IMR-90 (cell line): Measurements from ENCODE around the gene ANKFY1. TPM values are rescaled to one million over a fixed set of nuclear protein-coding genes. Genes with fewer than 3 reads are reported as not detected.

Source experiments
- ATAC-seq: fragments of 200-7000 bp; cut with Tn5 transposase; 2 replicates; pipeline ENCODE4 v1.9.1; 2020; ENCODE audit warnings: low read depth, mild to moderate bottlenecking, moderate library complexity
- BruUV-seq: library from RNA; stranded (reverse); fragments of 400-500 nt; replicated peaks from 2 replicates; lab custom pipeline; 2021; lab: Mats Ljungman, UMichigan
- CTCF ChIA-PET: fragments of 300-600 bp; formaldehyde crosslinking; extraction: SDS; loops from one replicate; lab custom pipeline; 2021; ENCODE audit warnings: antibody characterized with exemption; lab: Yijun Ruan, JAX
- POLR2A ChIA-PET: fragments of 300-600 bp; sonication (Branson Sonifier 250); formaldehyde crosslinking; loops from one replicate; lab custom pipeline; 2022; ENCODE audit warnings: antibody characterized with exemption; ENCODE audit not compliant: unreplicated experiment; lab: Charles Lee
- DNase-seq: peaks from one replicate; pipeline ENCODE4 v3.0.0; 2013
- H2AFZ ChIP-seq: replicated peaks from 2 replicates; pipeline ENCODE3; 2013; ENCODE audit warnings: low read length, mild to moderate bottlenecking; ENCODE audit not compliant: poor library complexity
- H2AK5ac ChIP-seq: 2 replicates; pipeline ENCODE4 v1.6.1; 2013; ENCODE audit warnings: low read depth, low read length, inconsistent platforms
- H2AK9ac ChIP-seq: replicated peaks from 2 replicates; pipeline ENCODE3; 2013; ENCODE audit warnings: mild to moderate bottlenecking, low read depth, low read length, moderate library complexity; ENCODE audit not compliant: poor library complexity
- H2BK120ac ChIP-seq: 2 replicates; pipeline ENCODE4 v1.6.1; 2013; ENCODE audit warnings: low read depth, low read length, inconsistent platforms
- H2BK15ac ChIP-seq: 3 replicates; pipeline ENCODE4 v1.6.1; 2013; ENCODE audit warnings: low read depth, low read length, inconsistent platforms
- H2BK20ac ChIP-seq: 2 replicates; pipeline ENCODE4 v1.6.1; 2013; ENCODE audit warnings: low read depth, mild to moderate bottlenecking, inconsistent platforms, low read length, moderate library complexity
- H2BK5ac ChIP-seq: 2 replicates; pipeline ENCODE4 v1.6.1; 2013; ENCODE audit warnings: mild to moderate bottlenecking, low read depth, low read length, inconsistent platforms; ENCODE audit not compliant: poor library complexity, severe bottlenecking
- H3K14ac ChIP-seq: replicated peaks from 2 replicates; pipeline ENCODE4 v1.6.1; 2013; ENCODE audit warnings: low read depth, low read length, inconsistent platforms
- H3K18ac ChIP-seq: 2 replicates; pipeline ENCODE4 v1.6.1; 2013; ENCODE audit warnings: low read depth, low read length, control low read depth
- H3K23ac ChIP-seq: 2 replicates; pipeline ENCODE4 v1.6.1; 2013; ENCODE audit warnings: low read depth, low read length, inconsistent platforms
- H3K27ac ChIP-seq: 2 replicates; pipeline ENCODE4 v1.5.1; 2013; ENCODE audit warnings: mild to moderate bottlenecking, control low read depth, low read length; ENCODE audit not compliant: insufficient read depth
- H3K27me3 ChIP-seq: 2 replicates; pipeline ENCODE4 v1.6.1; 2013; ENCODE audit warnings: low read length; ENCODE audit not compliant: control insufficient read depth, insufficient read depth
- H3K36me3 ChIP-seq: 2 replicates; pipeline ENCODE4 v1.6.1; 2013; ENCODE audit warnings: low read length, mixed read lengths; ENCODE audit not compliant: control insufficient read depth, insufficient read depth
- H3K4ac ChIP-seq: 2 replicates; pipeline ENCODE4 v1.6.1; 2013; ENCODE audit warnings: low read depth, low read length, inconsistent platforms
- H3K4me1 ChIP-seq: 2 replicates; pipeline ENCODE4 v1.6.1; 2013; ENCODE audit warnings: low read length, mixed read lengths; ENCODE audit not compliant: control insufficient read depth, insufficient read depth
- H3K4me2 ChIP-seq: 2 replicates; pipeline ENCODE4 v1.6.1; 2013; ENCODE audit warnings: low read depth, mild to moderate bottlenecking, control low read depth, low read length, moderate library complexity
- H3K4me3 ChIP-seq: 2 replicates; pipeline ENCODE4 v1.5.1; 2013; ENCODE audit warnings: low read depth, mild to moderate bottlenecking, control low read depth, low read length, moderate library complexity; ENCODE audit not compliant: insufficient read depth
- H3K56ac ChIP-seq: 2 replicates; pipeline ENCODE4 v1.6.1; 2013; ENCODE audit warnings: low read length, inconsistent platforms; ENCODE audit not compliant: insufficient read depth; ENCODE audit errors: extremely low read depth
- H3K79me1 ChIP-seq, 2 experiments: 2 replicates each; pipeline ENCODE4 v1.6.1; 2013; ENCODE audit warnings: low read length in 2 of 2, inconsistent platforms in 1 of 2, low read depth in 1 of 2
- H3K9ac ChIP-seq: 2 replicates; pipeline ENCODE4 v1.6.1; 2013; ENCODE audit warnings: low read depth, low read length, control low read depth
- H3K9me1 ChIP-seq: 2 replicates; pipeline ENCODE4 v1.6.1; 2013; ENCODE audit warnings: low read length, inconsistent platforms; ENCODE audit not compliant: insufficient read depth
- H3K9me3 ChIP-seq: 2 replicates; pipeline ENCODE4 v1.6.1; 2013; ENCODE audit warnings: low read length; ENCODE audit not compliant: control insufficient read depth, insufficient read depth
- H4K20me1 ChIP-seq: 2 replicates; pipeline ENCODE4 v1.6.1; 2013; ENCODE audit warnings: low read length, inconsistent platforms; ENCODE audit not compliant: insufficient read depth
- H4K5ac ChIP-seq: 2 replicates; pipeline ENCODE4 v1.6.1; 2013; ENCODE audit warnings: mild to moderate bottlenecking, low read depth, low read length, control low read depth
- H4K8ac ChIP-seq, 2 experiments: 2 replicates each; pipeline ENCODE4 v1.6.1; 2013; ENCODE audit warnings: low read depth in 2 of 2, low read length in 2 of 2, control low read depth in 1 of 2, inconsistent platforms in 1 of 2
- H4K91ac ChIP-seq: 2 replicates; pipeline ENCODE4 v1.6.1; 2013; ENCODE audit warnings: low read depth, low read length, inconsistent platforms; ENCODE audit not compliant: insufficient read depth
- CEBPB ChIP-seq: IDR thresholded peaks from 2 replicates; pipeline ENCODE4 v1.6.1; 2012; ENCODE audit warnings: low read depth, low read length, improper control_type of control experiment
- CHD1 ChIP-seq: IDR thresholded peaks from 2 replicates; pipeline ENCODE4 v1.6.1; 2012; ENCODE audit warnings: low read depth, low read length, improper control_type of control experiment
- CTCF ChIP-seq: conservative IDR thresholded peaks from 2 replicates; pipeline ENCODE4 v1.5.1; 2012; ENCODE audit warnings: mild to moderate bottlenecking, low read depth, low read length, improper control_type of control experiment
- ELK1 ChIP-seq: fragments of 150-350 bp; IDR thresholded peaks from 2 replicates; pipeline ENCODE4 v1.6.1; 2016; ENCODE audit warnings: low read depth, mild to moderate bottlenecking, low read length, moderate library complexity, borderline replicate concordance
- FOS ChIP-seq: fragments of 150-350 bp; IDR thresholded peaks from 2 replicates; pipeline ENCODE4 v1.6.1; 2016; ENCODE audit warnings: low read depth, low read length
- MAFK ChIP-seq: IDR thresholded peaks from 2 replicates; pipeline ENCODE4 v1.6.1; 2012; ENCODE audit warnings: low read depth, low read length, improper control_type of control experiment
- MXI1 ChIP-seq: IDR thresholded peaks from 2 replicates; pipeline ENCODE4 v1.6.1; 2012; ENCODE audit warnings: low read depth, mild to moderate bottlenecking, low read length, moderate library complexity, borderline replicate concordance
- NFE2L2 ChIP-seq: fragments of 150-350 bp; IDR thresholded peaks from 2 replicates; pipeline ENCODE4 v1.6.1; 2016; ENCODE audit warnings: low read depth, mild to moderate bottlenecking, low read length
- POLR2A ChIP-seq: IDR thresholded peaks from 2 replicates; pipeline ENCODE4 v1.6.1; 2012; ENCODE audit warnings: mild to moderate bottlenecking, low read depth, low read length
- RAD21 ChIP-seq: IDR thresholded peaks from 2 replicates; pipeline ENCODE4 v1.6.1; 2012; ENCODE audit warnings: low read length, improper control_type of control experiment
- RCOR1 ChIP-seq: IDR thresholded peaks from 2 replicates; pipeline ENCODE4 v1.6.1; 2012; ENCODE audit warnings: mild to moderate bottlenecking, low read length, improper control_type of control experiment; ENCODE audit not compliant: insufficient replicate concordance
- RFX5 ChIP-seq: IDR thresholded peaks from 2 replicates; pipeline ENCODE4 v1.8.0; 2012; ENCODE audit warnings: low read depth, mild to moderate bottlenecking, low read length, moderate library complexity
- USF2 ChIP-seq: fragments of 150-350 bp; IDR thresholded peaks from 2 replicates; pipeline ENCODE4 v1.6.1; 2017; ENCODE audit warnings: mild to moderate bottlenecking, antibody characterized with exemption, low read length, low read depth
- WGBS, 2 experiments: methylation state at CpG; one replicate each; pipeline versions ENCODE4 v1.1.5 to v1.1.7; 2013; ENCODE audit warnings: missing lambda C conversion rate in 2 of 2; ENCODE audit not compliant: insufficient read length in 1 of 2; ENCODE audit errors: extremely low coverage in 2 of 2; 5-methylcytosine and 5-hydroxymethylcytosine counted together
- dilution Hi-C: fragments of 300-500 bp; cut with HindIII; formaldehyde crosslinking; loops from one replicate; pipeline ENCODE4 v1.14.3; 2018; ENCODE audit warnings: low sequenced_read_pairs; ENCODE audit not compliant: unreplicated experiment
- in situ Hi-C: fragments of 300-500 bp; cut with MboI; formaldehyde crosslinking; loops from 3 replicates; pipeline ENCODE4 v1.14.3; 2019; ENCODE audit warnings: low sequenced_read_pairs, inconsistent platforms, mixed read lengths
- intact Hi-C: fragments of 100-400 bp; cut with micrococcal nuclease; formaldehyde crosslinking; loops from 2 replicates; pipeline ENCODE4 v1.10.0; 2022
- polyA plus RNA-seq, 3 experiments: library from polyadenylated mRNA; depleted of rRNA; stranded (reverse); fragments of >200 nt; gene quantifications; 2 replicates each; pipeline ENCODE4 v1.2.3, GENCODE V29; 2012; ENCODE audit warnings: low replicate concordance in 1 of 3
- total RNA-seq: library from RNA; depleted of rRNA; stranded (reverse); fragments of >200 nt; gene quantifications from 2 replicates; pipeline ENCODE4 v1.2.3, GENCODE V29; 2012

Gene ANKFY1
- total and polyA plus RNA-seq, 2 of the 4 experiments (the other 2 are of a cell fraction): 32.3 to 48.9 TPM

- H3K9me3 ChIP-seq: no peaks in the 10 kb centered on the region
- DNase-seq (no peak), ATAC-seq (no peak)
- H4K20me1 ChIP-seq: peaks cover 31% of the 10 kb centered on the region
- H3K18ac ChIP-seq: no peak overlapping the region
- no peak overlapping the region for H3K14ac ChIP-seq
- in situ Hi-C loops (no loop called here), dilution Hi-C loops (no loop called here), intact Hi-C loops (loop anchor here (5.0 kb wide), 1 partner anchor 134 kb away; the partner anchor contains the start of gene UBE2G1)
- no peak overlapping the region for H3K4me2 ChIP-seq
- no peak overlapping the region for H3K9ac ChIP-seq
- H3K56ac ChIP-seq: no peak overlapping the region
- no peak overlapping the region for H2BK120ac ChIP-seq
- no peak overlapping the region for H4K8ac ChIP-seq
- no peak overlapping the region for H3K4ac ChIP-seq
- ChIA-PET POLR2A (no interaction called here), CTCF (interaction anchor here (0.6 kb wide), 1 partner anchor 90 kb away, joined by 4 read pairs; no protein-coding TSS in a partner anchor)
- no CpG with 5 or more reads among the region's 7 CpGs for WGBS, 2 experiments
- peaks cover 12 to 50% of the 10 kb centered on the region in 2 experiments for H3K79me1 ChIP-seq
- no peak overlapping the region for H2BK20ac ChIP-seq
- no peak overlapping the region for H2AK9ac ChIP-seq
- no peak overlapping the region for H3K27ac ChIP-seq
- H3K23ac ChIP-seq: no peak overlapping the region
- no TSS peak for BruUV-seq
- no peak overlapping the region for H2BK5ac ChIP-seq
- no peaks in the 10 kb centered on the region for H3K27me3 ChIP-seq
- peaks cover 18% of the 10 kb centered on the region for H3K4me1 ChIP-seq
- H3K36me3 ChIP-seq: peaks cover 13% of the 10 kb centered on the region
- TF ChIP-seq RAD21 (no peak), MXI1 (no peak), NFE2L2 (no peak), USF2 (no peak), ELK1 (no peak), MAFK (no peak), CEBPB (no peak), RCOR1 (no peak), FOS (no peak), CTCF (no peak), CHD1 (no peak), RFX5 (no peak), POLR2A (no peak)
- H3K9me1 ChIP-seq: peaks cover 19% of the 10 kb centered on the region
- H2BK15ac ChIP-seq: no peak overlapping the region
- H3K4me3 ChIP-seq: no peak overlapping the region
- no peak overlapping the region for H2AFZ ChIP-seq
- H2AK5ac ChIP-seq: no peak overlapping the region
- H4K5ac ChIP-seq: no peak overlapping the region
- no peak overlapping the region for H4K91ac ChIP-seq
Measured at GRCh38 chr17:4233668-4234258, 30.0 kb downstream of the ANKFY1 start.
